Activated T-helper 2 cell treated with anti-CD3 and anti-CD28 coated beads, Interferon-gamma antibody, Interleukin-2, Interleukin-4, amounts not matched to agents 10 μg/mL and 5 μg/mL and 100 μg/mL, durations not matched to agents 14 hours and 24 hours and 36 hours (primary cell): Measurements from ENCODE around the gene DCDC2C. TPM values are rescaled to one million over a fixed set of nuclear protein-coding genes. Genes with fewer than 3 reads are reported as not detected.

Experiments used
- total RNA-seq: library from RNA; stranded (reverse); gene quantifications from 2 replicates; pipeline ENCODE4 v1.2.3, GENCODE V29; 2022

Gene DCDC2C
- total RNA-seq, 1 donor from 2014 or later: not detected

Other genes with a start within 250 kb of the DCDC2C start
- 39.8 and 42.7 TPM in 2 replicates for gene ADI1, start 184.0 kb upstream of the DCDC2C start, total RNA-seq
- gene RNASEH1, start 145.2 kb upstream of the DCDC2C start, total RNA-seq: 29.0 and 30.3 TPM in 2 replicates
- gene RPS7, start 128.3 kb upstream of the DCDC2C start, total RNA-seq: 1,612 and 1,642 TPM in 2 replicates
- 0.11 TPM in 1 of 2 replicates, not detected in the other for gene COLEC11, start 108.5 kb upstream of the DCDC2C start, total RNA-seq
- gene ALLC, start 45.4 kb upstream of the DCDC2C start, total RNA-seq: not detected in 2 replicates